Measurements from ENCODE around the gene WDR90.

GRCh38 chr16:687499-687898, 38.3 kb downstream of the WDR90 start:
- TF ChIP-seq GATA2 (IDR thresholded peaks at IDR 0.05; ENCODE audit: low read depth, low read length) (no peak), GATA3 (IDR thresholded peaks at IDR 0.05; ENCODE audit: low read depth, low read length) (no peak)

All from SH-SY5Y (cell line).